K562 treated with DMSO at 1 percent for 4 hours (cell line): ENCODE measurements around the gene RBP3. TPM values are rescaled to one million over a fixed set of nuclear protein-coding genes. Genes with fewer than 3 reads are reported as not detected.

ENCODE experiments used
- total RNA-seq: library from RNA; unstranded; fragments of 300-600 nt; gene quantifications from 2 replicates; pipeline ENCODE4 v1.2.3, GENCODE V29; 2022; ENCODE audit not compliant: insufficient read depth

Gene RBP3
- total RNA-seq, result not detected in 2 replicates

DNA sequence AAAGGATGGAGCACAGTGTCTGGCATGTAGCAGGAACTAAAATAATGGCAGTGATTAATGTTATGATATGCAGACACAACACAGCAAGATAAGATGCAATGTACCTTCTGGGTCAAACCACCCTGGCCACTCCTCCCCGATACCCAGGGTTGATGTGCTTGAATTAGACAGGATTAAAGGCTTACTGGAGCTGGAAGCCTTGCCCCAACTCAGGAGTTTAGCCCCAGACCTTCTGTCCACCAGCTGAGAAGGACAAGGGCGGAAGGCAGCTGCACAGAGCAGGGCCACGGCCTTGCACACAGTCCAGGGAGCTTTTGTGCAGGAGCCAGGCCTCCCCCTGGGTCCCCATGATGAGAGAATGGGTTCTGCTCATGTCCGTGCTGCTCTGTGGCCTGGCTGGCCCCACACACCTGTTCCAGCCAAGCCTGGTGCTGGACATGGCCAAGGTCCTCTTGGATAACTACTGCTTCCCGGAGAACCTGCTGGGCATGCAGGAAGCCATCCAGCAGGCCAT is at the start of gene RBP3:
RBP3 (plus strand) TSS at position 226 of the 514 bp plus-strand sequence; CDS start at position 348, 122 bp downstream.

DNA sequence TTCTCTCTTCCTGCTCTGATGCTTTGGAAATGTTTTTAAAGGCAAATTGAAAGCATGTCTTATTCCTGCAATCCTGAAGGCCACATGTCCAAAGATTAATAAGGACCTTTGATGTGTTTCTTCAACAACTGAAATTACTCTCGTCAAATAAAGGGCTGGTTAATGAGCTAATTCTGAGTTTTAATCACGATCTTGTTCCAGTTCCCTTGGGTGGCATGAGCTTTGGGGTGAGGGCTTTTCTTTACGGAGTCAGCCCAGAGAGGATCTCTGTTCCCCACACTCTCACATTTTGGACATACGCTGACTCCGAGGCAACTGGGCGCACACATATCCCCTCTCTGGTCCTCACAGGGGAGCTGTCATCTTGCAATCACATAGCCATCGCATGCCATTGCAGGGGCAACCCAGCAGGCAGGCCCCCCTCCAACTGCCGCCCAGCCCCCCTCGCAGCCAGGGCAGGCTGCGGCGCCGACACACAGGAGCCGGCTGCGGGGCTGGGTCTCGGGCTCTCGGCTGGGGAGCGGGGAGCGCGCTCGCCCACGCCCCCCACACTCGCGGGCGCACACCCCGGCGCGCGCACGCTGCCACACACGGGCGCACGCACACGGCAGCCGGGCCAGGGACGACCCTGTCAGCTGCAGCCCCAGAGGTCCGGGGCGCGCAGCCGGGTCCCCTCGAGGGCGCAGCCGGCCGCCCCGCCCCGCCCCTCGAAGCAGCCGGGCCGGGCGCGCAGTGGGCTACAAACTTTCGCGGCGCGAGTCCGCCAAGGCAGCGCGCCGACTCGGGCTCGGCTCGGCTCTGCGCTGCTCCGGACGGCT is 48.3 kb upstream of the RBP3 start, which contains the start of gene GDF10:
GDF10 (plus strand) TSS at position 587 of the 818 bp plus-strand sequence. CDS start 455 bp downstream, outside the sequence.

GRCh38 chr10:47322300-47323061 is 25.7 kb upstream of the RBP3 start, which contains the start of gene GDF2:
GDF2 (plus strand) TSS chr10:47322454; CDS start chr10:47322669, 215 bp downstream.

DNA sequence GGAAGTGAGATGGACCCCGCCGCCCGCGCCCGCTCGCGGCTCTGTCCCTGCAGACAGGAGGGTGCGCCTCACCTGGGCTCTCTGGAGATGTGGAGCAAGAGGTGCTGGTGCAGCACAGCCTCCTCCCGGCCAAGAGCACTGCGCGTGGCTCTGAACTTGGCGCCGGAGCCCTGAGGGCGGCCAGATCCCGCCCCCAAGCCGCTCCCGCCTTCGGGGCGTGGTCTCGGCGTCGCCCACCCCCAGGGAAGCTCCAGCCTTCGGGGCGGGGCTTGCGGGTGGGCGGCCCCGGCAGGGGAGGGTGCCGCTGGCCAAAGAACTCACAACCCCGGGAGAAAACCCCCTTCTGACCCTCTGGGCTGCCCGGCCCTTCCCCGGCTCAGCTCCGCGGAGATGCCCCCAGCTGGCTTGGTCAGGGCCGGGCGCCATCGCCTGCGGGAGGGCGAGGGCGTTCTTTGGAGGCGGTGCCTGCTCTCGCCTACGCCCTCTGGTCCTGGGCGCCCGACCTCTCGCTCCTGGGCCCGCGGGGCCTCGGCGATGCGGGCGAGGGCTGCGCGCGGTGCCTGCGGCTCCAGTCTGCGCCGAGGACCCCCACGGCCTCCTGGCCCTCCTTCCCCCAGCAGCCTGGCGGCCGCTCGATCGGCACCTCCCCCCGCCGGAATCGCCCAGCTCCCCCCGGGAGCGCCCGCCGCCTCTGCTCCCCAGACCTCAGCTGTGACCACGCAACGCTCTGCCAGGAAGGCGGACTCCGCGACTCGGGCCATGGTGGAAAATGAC is 36.2 kb downstream of the RBP3 start, which contains the start of gene ZNF488:
ZNF488 (minus strand) TSS at position 146 of the 774 bp plus-strand sequence. CDS start 15,464 bp downstream, outside the sequence.

Other genes with a start within 250 kb of the RBP3 start
- gene GDF10, start 48.2 kb upstream of the RBP3 start, total RNA-seq, result not detected in 2 replicates
- gene GDF2, start 25.9 kb upstream of the RBP3 start, total RNA-seq, result 1.1 and 1.6 TPM in 2 replicates
- not detected in 2 replicates for gene ZNF488, start 35.9 kb downstream of the RBP3 start, total RNA-seq
- gene ANXA8, start 135.8 kb downstream of the RBP3 start, total RNA-seq, result not detected in 2 replicates
- not detected in 2 replicates for gene FAM25G, start 143.3 kb downstream of the RBP3 start, total RNA-seq
- 2.1 and 4.5 TPM in 2 replicates for gene AGAP9, start 175.3 kb downstream of the RBP3 start, total RNA-seq